AG08395 (cell line): ENCODE data around the gene TRIM50.
"Not testable (repeated sequence)": the region's sequence is repeated elsewhere in the genome, so short reads cannot be mapped to it uniquely, and the experiment has no call there.

Source experiments
- DNase-seq: peaks from one replicate; pipeline ENCODE4 v3.0.0; 2012; ENCODE audit warnings: mixed read lengths, low spot score

Gene TRIM50

GRCh38 chr7:73314271-73314670, 13.6 kb downstream of the TRIM50 start:
- DNase-seq, result no peak

- DNase-seq, result no peak
These were observed 14.4 kb downstream of the TRIM50 start for GRCh38 chr7:73313521-73313906.

GRCh38 chr7:73312831-73313520, 14.9 kb downstream of the TRIM50 start:
- no peak for DNase-seq

GRCh38 chr7:73311421-73311820, 16.5 kb downstream of the TRIM50 start:
- DNase-seq, result not testable (repeated sequence)

- peak; percentile 83 for DNase-seq
These were observed 19.1 kb downstream of the TRIM50 start, which contains the start of gene NSUN5 for GRCh38 chr7:73308665-73309214. NSUN5 (minus strand) TSS chr7:73308826; CDS start chr7:73308790, 36 bp downstream.

GRCh38 chr7:73308074-73308664, 19.7 kb downstream of the TRIM50 start:
- no peak for DNase-seq

- no peak for DNase-seq
These were observed 20.4 kb downstream of the TRIM50 start for GRCh38 chr7:73307436-73307835.

- not testable (repeated sequence) for DNase-seq
These were observed 23.1 kb downstream of the TRIM50 start for GRCh38 chr7:73304612-73305387.

- no peak for DNase-seq
These were observed 23.8 kb downstream of the TRIM50 start for GRCh38 chr7:73304071-73304470.

- no peak for DNase-seq
These were observed 24.3 kb downstream of the TRIM50 start for GRCh38 chr7:73303546-73303945.

GRCh38 chr7:73302846-73303245, 25.0 kb downstream of the TRIM50 start:
- not testable (repeated sequence) for DNase-seq

- DNase-seq, result not testable (repeated sequence)
These were observed 26.8 kb downstream of the TRIM50 start for GRCh38 chr7:73301108-73301507.

- not testable (repeated sequence) for DNase-seq
These were observed 28.1 kb downstream of the TRIM50 start for GRCh38 chr7:73299812-73300211.

- DNase-seq, result not testable (repeated sequence)
These were observed 30.2 kb downstream of the TRIM50 start for GRCh38 chr7:73297706-73298105.

- DNase-seq, result not testable (repeated sequence)
These were observed 30.6 kb downstream of the TRIM50 start for GRCh38 chr7:73297235-73297634.

- not testable (repeated sequence) for DNase-seq
These were observed 50.7 kb downstream of the TRIM50 start for GRCh38 chr7:73277210-73277609.

- not testable (repeated sequence) for DNase-seq
These were observed 60.1 kb downstream of the TRIM50 start for GRCh38 chr7:73267813-73268212.

GRCh38 chr7:73266719-73267368, 61.0 kb downstream of the TRIM50 start:
- DNase-seq, result not testable (repeated sequence)
